HG02870 (cell line): ENCODE results near the gene HRH1.
"Not testable (repeated sequence)": the region's sequence is repeated elsewhere in the genome, so short reads cannot be mapped to it uniquely, and the experiment has no call there.

Source experiments
- ATAC-seq: cut with Tn5 transposase; IDR thresholded peaks from one replicate; pipeline ENCODE4 v1.9.1; 2021; ENCODE audit warnings: mild to moderate bottlenecking, moderate library complexity; ENCODE audit not compliant: unreplicated experiment

Gene HRH1

GRCh38 chr3:11204697-11205348, 50.5 kb downstream of the HRH1 start:
- no peak for ATAC-seq

DNA sequence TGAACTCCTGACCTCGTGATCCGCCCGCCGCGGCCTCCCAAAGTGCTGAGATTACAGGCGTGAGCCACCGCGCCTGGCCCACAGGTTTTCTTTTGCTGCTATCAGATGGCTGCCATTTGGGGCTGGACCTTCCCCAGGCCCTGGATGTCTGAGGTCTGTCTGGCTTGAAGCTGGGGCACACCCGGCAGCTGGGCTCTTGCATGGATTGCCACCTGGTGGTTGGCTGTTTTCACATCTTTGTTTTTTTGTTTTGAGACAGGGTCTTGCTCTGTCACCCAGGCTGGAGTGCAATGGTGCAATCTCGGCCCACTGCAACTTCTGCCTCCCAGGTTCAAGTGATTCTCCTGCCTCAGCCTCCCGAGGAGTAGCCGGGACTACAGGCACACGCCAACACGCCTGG, 51.6 kb downstream of the HRH1 start:
- ATAC-seq, result not testable (repeated sequence)

- ATAC-seq, result no peak
Observed at GRCh38 chr3:11206316-11206715, 52.0 kb downstream of the HRH1 start.

DNA sequence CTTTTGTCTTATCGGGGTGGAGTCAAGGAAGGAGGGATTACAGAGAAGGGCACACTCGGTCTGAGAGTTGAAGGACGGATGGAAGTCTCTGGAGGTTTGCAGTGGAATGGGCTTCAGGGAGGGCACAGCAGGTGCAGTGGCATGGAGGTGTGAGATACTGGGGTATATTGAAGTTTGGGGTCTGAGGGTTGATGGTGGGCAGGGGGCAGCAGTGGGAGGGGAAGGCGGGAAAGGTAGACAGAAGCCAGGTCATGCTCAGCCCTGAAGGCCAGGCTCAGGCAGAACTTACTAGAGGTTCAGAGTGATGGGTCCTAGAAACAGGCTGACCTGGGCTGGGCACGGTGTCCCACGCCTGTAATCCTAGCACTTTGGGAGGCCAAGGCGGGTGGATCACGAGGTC, 52.7 kb downstream of the HRH1 start:
- ATAC-seq, result no peak

GRCh38 chr3:11211531-11212298, 57.4 kb downstream of the HRH1 start:
- ATAC-seq, result no peak

GRCh38 chr3:11212299-11212608, 58.0 kb downstream of the HRH1 start:
- no peak for ATAC-seq

GRCh38 chr3:11212784-11213183, 58.5 kb downstream of the HRH1 start:
- ATAC-seq, result no peak

DNA sequence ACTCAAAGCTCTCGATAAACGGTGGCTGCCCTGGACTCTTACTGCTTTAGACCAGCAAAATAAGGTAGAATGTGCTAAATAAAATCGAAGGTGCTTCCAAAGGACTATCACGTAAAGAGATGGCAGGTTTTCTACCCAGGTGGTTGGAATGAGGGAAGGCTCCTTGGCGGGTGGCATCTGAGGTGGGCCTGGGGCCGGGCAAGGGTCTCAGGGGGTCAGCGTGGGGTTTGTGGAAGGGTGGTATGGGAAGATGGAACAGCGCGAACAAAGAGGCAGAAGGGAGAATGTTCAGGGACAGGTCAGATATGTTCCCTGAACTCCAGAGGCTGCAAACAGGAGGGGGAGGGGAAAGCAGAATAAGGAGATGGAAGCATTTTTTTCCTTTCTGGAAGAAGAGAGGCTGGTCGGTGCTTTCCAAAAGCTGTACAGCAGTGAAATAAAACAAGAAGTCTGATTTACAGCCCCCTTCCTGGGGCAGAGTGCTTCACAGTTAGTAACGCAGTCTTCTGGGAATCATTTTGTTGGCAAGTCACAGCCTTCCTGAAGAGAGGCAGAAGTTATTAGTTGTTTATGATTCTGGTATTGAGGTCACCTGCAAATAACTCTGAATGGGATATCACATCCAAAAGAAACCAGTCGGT, 59.6 kb downstream of the HRH1 start:
- no peak for ATAC-seq

DNA sequence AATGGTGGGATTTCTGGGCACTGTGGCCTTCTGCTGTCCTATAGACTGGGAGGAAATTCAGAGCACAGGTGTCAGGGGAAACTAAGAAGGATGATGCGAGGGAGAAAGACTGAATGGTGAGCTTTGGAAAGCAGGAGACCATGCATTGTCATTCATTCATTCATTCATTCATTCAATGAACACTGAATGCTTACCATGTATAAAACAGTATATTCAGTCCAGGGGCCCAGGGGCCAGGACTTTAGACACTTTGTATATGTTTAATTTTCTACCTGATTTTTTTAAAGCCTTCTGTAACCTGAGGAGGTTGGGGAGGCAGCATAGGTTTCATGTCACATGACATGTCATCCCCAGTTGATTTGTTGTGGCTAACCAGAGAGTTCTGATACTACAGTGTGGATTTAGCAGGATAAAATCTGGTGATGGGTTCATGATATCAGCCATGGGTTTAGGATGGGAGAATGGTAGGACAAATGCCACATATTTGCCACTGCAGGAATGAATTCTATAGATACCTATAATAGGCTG, 60.2 kb downstream of the HRH1 start:
- no peak for ATAC-seq

DNA sequence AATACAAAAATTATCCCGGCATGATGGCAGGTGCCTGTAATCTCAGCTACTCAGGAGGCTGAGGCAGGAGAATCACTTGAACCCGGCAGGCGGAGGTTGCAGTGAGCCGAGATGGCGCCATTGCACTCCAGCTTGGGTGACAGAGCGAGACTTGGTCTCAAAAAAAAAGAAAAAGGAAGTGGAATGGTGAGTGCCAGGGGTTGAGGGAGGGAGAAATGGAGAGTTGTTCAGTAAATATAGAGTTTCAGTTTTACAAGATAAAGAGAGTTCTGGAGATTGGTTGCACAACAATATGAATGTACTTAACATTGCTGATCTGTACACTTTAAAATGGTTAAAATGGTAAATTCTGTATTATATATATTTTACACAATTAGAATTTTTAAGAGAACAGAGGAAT, 63.1 kb downstream of the HRH1 start:
- not testable (repeated sequence) for ATAC-seq

GRCh38 chr3:11220230-11220629, 65.9 kb downstream of the HRH1 start:
- no peak for ATAC-seq

- ATAC-seq, result no peak
Observed at GRCh38 chr3:11221818-11222415, 67.6 kb downstream of the HRH1 start.

DNA sequence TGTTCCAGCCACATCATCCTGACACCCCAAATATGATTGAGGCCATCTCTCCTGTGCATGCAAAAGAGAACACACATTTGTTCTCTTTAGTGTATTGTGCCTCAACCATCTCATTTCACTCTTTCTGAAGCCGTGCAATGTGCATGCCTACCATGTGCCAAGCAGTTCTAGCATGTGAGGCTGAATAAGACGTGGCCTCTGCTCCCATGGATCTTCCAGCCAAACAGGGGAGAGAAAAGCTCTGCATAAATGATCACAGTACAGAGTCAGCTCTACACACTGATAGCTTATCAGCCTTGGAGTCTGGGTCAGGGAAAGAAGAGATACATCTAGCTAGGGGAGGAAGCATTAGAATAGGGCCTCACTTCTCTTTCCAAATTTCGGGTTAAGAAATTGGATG, 69.7 kb downstream of the HRH1 start:
- ATAC-seq, result no peak

GRCh38 chr3:11224870-11225229, 70.6 kb downstream of the HRH1 start:
- no peak for ATAC-seq

DNA sequence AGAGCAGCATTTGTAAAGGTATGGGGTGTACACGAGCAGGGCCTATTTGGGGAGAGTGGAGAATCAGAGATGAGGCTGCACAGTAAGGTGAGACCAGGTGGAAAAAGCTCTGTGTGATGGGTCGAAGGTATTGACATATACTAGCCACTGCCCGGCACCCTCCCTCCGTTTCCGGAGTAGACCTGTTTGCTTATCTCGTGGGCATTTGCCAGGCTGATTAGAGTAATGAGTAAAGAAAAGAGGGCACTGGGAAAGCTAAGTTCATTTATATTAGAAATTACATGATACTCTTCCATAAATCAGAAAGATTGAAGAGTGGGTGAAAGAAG, 71.7 kb downstream of the HRH1 start:
- ATAC-seq, result no peak

GRCh38 chr3:11228041-11228440, 73.7 kb downstream of the HRH1 start:
- ATAC-seq, result no peak

- ATAC-seq, result no peak
Observed at GRCh38 chr3:11230125-11230524, 75.8 kb downstream of the HRH1 start.

GRCh38 chr3:11230832-11231231, 76.5 kb downstream of the HRH1 start:
- no peak for ATAC-seq

DNA sequence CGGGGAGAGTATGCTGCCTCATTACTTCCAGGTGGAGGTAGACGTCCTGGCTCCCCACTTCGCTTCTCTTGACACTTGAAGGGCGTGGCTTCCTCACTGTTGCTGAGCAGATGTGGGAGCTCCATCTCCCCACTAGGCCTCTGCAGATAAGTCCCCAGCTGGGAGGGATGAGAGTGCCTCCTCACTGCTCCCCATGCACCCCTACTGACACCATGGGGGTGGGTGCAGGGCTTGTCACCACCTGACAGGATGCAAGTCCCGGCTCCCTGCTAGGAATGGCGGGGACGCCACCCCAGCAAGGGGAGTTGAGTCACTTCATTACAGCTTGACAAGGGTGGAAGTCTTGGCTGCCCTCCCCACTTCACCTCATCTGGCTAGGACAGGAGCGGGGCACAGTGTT, 81.1 kb downstream of the HRH1 start:
- no peak for ATAC-seq

DNA sequence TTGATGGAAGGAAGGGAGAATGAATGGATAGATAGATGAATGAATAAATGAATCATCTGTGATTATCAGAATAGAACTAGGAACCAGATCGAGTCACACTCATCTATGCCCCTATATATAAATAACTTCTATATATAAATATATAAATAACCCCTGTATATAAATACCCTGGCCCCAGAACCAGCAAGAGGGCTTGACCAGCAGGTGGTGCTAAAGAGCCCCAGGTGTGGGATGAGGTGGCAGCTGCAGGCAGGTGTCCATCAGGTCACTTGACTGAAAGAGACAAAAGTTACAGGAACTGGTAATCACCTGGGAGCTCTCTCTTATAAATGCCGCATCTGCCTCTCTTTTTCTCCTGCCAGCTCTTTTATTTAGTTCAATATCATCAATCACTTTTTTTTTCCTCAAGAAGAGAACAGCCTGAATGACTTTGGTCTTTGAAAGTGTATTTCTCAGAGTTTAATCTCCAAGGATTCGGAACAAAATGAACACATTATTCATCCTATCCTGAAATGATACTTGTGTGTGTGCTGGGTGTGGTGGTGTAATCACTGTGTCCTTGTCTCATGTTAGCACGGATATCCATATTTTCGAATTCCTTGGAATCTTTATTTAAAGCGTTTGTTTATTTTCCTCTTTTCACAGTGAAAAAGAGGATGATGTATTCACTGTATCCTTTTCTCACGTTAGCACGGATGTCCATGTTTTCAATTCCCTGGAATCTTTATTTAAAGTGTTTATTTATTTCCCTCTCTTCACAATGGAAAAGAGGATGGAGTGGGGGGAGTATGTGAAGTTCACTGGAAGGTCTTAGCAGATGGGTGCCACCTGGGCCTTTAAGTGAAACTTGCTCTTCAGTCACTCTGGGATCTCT, 82.5 kb downstream of the HRH1 start:
- ATAC-seq, result no peak

DNA sequence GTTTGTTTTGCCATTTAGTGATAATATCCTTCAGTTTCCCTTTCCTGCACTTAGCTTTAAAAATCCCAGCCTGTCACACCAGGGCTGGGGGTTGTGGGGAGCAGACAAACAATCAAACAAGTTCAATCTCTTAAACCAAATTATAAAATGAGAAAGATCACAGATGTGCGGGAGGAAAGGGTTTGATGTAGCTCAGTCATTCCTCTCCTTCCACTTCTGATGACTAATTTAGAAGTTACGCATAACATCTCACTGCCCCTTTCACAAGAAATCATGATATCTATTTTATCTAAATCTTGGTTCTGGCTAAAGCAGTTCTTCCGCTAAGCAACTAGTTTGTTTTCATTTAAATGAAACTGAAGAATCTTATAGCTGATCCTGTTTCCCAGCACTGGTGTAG, 83.8 kb downstream of the HRH1 start:
- ATAC-seq, result peak; percentile 63
